Sigmoid colon (tissue), 7 donors: ENCODE measurements around the gene THBS3. TPM values are rescaled to one million over a fixed set of nuclear protein-coding genes. Genes with fewer than 3 reads are reported as not detected.
A peak's percentile ranks its signal among the peaks of the same experiment; 100 is the strongest.
"Not testable (repeated sequence)": the region's sequence is repeated elsewhere in the genome, so short reads cannot be mapped to it uniquely, and the experiment has no call there.

Experiments used
- DNase-seq: peaks from one replicate; pipeline ENCODE4 v3.0.0-alpha.2; 2019
- H3K27ac ChIP-seq, 4 donors: fragments of 200-600 bp; sonication (generic); one replicate each; pipeline ENCODE4 v1.5.1; 2016 to 2019; ENCODE audit warnings: mild to moderate bottlenecking in 1 of 4
- H3K27me3 ChIP-seq, 3 donors: fragments of 200-600 bp; sonication (generic); one replicate each; pipeline ENCODE4 v1.5.1; 2019; ENCODE audit warnings: mild to moderate bottlenecking in 1 of 3
- H3K36me3 ChIP-seq, 4 donors: fragments of 200-600 bp; sonication (generic); one replicate each; pipeline ENCODE4 v1.5.1; 2016 to 2019
- H3K4me1 ChIP-seq, 4 donors: fragments of 200-600 bp; sonication (generic); one replicate each; pipeline ENCODE4 v1.5.1; 2017 to 2019
- H3K4me3 ChIP-seq, 4 donors: fragments of 200-600 bp; sonication (generic); one replicate each; pipeline ENCODE4 v1.5.1; 2017 to 2019; ENCODE audit warnings: mild to moderate bottlenecking in 2 of 4, moderate library complexity in 1 of 4
- H3K9me3 ChIP-seq, 4 donors: fragments of 200-600 bp in 3 of 4; sonication (generic) in 3 of 4; one replicate each; pipeline versions ENCODE4 v1.5.1 to v1.6.1; 2013 to 2019
- EP300 ChIP-seq, 4 donors: sonication (generic); formaldehyde crosslinking; IDR thresholded peaks; one replicate each; pipeline ENCODE4 v1.6.1; 2017; ENCODE audit warnings: antibody characterized with exemption in 4 of 4
- POLR2A ChIP-seq, 2 donors: fragments of 450-650 bp; IDR thresholded peaks; one replicate each; pipeline ENCODE4 v1.6.1; 2016; ENCODE audit warnings: antibody characterized with exemption in 2 of 2, mild to moderate bottlenecking in 2 of 2, moderate library complexity in 2 of 2
- POLR2AphosphoS5 ChIP-seq, 4 donors: sonication (generic); formaldehyde crosslinking; IDR thresholded peaks; one replicate each; pipeline ENCODE4 v1.6.1; 2017; ENCODE audit warnings: antibody characterized with exemption in 4 of 4
- WGBS, 2 donors: extraction: QIAGEN DNeasy Blood & Tissue Kit; methylation state at CpG; one replicate each; pipeline ENCODE4 v1.1.7; 2013; 5-methylcytosine and 5-hydroxymethylcytosine counted together
- intact Hi-C: fragments of 100-400 bp; cut with DNase I; formaldehyde crosslinking; loops from one replicate; pipeline ENCODE4 v1.15.1; 2023
- polyA plus RNA-seq, 3 donors: library from polyadenylated mRNA; stranded (reverse); fragments of 200-250 nt; gene quantifications; one replicate each; pipeline ENCODE4 v1.2.3, GENCODE V29; 2013
- total RNA-seq, 4 donors: library from RNA; depleted of rRNA; stranded (reverse); fragments of >200 nt; gene quantifications; one replicate each; pipeline ENCODE4 v1.1.0, GENCODE V29; 2016
- TF ChIP-seq, protein P1 (sequence below), 4 experiments: fragments of 450-650 bp in 3 of 4; fragments of 200-600 bp in 1 of 4; IDR thresholded peaks; one replicate each; pipeline ENCODE4 v1.5.1; 2016 to 2019; ENCODE audit warnings: antibody characterized with exemption in 4 of 4, mild to moderate bottlenecking in 3 of 4, moderate library complexity in 2 of 4
- donor health status: healthy with polysubstance abuse.
- donor health status: Bipolar disorder and iron deficiency.
- donor health status: healthy.

THBS3 gene
- total and polyA plus RNA-seq, 7 donors: 3.5 to 43.5 (median 13.4) TPM

DNA sequence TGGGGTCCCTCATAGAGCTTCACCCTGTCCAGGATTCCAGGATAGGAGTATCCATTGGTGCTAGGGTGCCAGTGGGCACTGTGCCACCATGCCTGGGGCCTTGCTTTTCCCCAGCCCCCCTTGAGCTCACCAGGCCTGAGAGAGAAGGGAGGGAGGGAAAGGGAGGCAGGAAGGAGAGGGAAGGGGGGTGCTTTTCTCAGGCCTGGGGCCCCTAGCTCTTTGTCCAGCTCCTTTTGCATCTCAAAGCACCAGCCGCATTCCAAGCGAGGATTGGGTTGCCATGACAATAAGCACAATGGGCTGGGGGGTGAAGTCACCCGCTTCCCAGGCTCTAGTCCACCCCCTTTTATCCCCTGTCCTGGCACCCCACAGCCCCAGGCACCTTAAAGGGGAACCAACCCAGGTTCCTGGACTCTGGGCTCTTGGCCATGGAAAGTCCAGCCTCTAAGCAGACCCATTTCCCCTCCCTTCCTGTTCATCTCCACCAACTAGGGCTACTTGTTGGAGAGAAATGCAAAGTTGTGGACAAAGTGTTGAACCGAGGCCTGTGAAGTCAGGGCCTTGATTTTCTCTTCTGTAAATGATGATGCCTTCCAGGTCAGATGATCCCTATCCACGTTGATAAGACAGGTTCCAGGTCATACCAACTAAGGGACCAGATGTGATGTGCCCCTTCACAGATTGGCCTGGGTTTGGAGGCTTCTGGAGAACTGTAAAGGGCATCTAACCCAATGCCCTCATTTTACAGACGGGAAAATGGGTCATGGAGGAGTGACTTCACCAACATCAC, 11.4 kb downstream of the THBS3 start:
- H3K4me1 ChIP-seq: peaks cover 0 to 42% (median 36%) of the 10 kb centered on the region in 4 donors
- TF ChIP-seq POLR2A (IDR thresholded peaks at IDR 0.05) (no peak), POLR2AphosphoS5 (IDR thresholded peaks at IDR 0.05) (no peak), EP300 (IDR thresholded peaks at IDR 0.05) (no peak)
- TF ChIP-seq, protein P1, sequence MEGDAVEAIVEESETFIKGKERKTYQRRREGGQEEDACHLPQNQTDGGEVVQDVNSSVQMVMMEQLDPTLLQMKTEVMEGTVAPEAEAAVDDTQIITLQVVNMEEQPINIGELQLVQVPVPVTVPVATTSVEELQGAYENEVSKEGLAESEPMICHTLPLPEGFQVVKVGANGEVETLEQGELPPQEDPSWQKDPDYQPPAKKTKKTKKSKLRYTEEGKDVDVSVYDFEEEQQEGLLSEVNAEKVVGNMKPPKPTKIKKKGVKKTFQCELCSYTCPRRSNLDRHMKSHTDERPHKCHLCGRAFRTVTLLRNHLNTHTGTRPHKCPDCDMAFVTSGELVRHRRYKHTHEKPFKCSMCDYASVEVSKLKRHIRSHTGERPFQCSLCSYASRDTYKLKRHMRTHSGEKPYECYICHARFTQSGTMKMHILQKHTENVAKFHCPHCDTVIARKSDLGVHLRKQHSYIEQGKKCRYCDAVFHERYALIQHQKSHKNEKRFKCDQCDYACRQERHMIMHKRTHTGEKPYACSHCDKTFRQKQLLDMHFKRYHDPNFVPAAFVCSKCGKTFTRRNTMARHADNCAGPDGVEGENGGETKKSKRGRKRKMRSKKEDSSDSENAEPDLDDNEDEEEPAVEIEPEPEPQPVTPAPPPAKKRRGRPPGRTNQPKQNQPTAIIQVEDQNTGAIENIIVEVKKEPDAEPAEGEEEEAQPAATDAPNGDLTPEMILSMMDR (IDR thresholded peaks at IDR 0.05): no peak
- DNase-seq: no peak
- peaks cover 0 to 40% (median 10%) of the 10 kb centered on the region in 4 donors for H3K36me3 ChIP-seq
- intact Hi-C loops: no loop called here
- H3K27me3 ChIP-seq: no peaks in the 10 kb centered on the region
- H3K4me3 ChIP-seq: no peak overlapping the region
- no peaks in the 10 kb centered on the region for H3K9me3 ChIP-seq
- peak overlapping the region; percentile 90 to 97 (median 92) for H3K27ac ChIP-seq
- WGBS, 2 donors: 87 to 88% methylated on average over 6 of the region's 6 CpGs

DNA sequence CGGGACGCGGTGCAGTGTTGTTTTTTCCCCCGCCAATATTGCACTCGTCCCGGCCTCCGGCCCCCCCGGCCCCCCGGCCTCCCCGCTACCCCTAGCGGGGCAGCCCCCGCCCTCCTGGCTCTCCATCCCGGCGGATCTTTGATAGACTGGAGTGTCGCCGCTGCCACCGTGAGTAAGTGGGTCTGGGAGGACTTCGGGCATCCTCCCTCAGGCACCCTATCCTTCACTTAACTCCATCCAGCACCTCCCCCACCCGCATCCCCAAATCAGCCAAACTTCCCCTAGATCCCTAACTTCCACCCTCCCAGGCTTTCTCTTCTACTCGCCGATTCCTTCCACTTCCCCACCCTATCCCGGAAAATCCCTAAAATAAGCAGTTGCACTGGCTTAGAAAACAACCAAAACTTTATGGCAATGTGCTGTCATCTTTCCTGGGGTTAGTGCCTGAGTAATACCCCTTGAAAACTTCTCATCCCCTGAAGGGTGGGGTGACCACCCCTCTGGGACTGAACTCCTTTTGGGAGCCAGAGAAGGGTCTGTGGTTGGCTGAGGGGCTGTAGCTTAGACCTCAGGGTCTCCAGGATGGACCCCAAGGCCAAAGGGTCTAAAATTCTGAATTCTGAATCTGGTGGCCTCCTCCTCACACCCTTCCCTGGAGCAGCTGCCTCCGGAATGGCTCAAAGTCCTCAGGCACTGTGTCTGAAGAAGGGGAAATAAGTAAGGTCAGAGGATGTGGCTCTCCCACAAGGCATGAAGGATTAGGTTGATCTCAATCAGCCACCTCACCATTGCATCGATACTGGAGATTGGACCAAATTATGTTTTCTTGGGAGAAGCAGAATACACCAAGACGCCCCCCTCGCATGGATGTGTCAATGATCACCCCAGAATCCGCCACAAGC, 12.2 kb downstream of the THBS3 start:
- Histone ChIP-seq H3K36me3 (peaks cover 0 to 32% (median 8%) of the 10 kb centered on the region in 4 donors), H3K9me3 (no peaks in the 10 kb centered on the region), H3K4me3 (peak overlapping the region; percentile 47 to 69 (median 60)), H3K27me3 (no peaks in the 10 kb centered on the region), H3K4me1 (peaks cover 0 to 42% (median 36%) of the 10 kb centered on the region in 4 donors), H3K27ac (peak overlapping the region; percentile 90 to 97 (median 92))
- TF ChIP-seq, protein P1 (IDR thresholded peaks at IDR 0.05): no peak
- TF ChIP-seq POLR2A (IDR thresholded peaks at IDR 0.05): no peak
- TF ChIP-seq EP300 (IDR thresholded peaks at IDR 0.05): no peak
- TF ChIP-seq POLR2AphosphoS5 (IDR thresholded peaks at IDR 0.05): no peak
- intact Hi-C loops: no loop called here
- 20 to 28% methylated on average over 27 of the region's 27 CpGs for WGBS, 2 donors
- no peak for DNase-seq

DNA sequence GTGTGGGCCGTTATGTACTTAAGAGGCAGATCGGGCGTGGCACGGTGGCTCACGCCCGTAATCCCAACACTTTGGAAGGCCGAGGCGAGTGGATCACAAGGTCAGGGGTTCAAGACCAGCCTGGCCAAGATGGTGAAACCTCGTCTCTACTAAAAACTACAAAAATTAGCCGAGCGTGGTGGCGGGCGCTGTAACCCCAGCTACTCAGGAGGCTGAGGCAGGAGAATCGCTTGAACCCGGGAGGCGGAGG, 13.8 kb downstream of the THBS3 start:
- WGBS, 2 donors: 2 to 5% methylated on average over 16 of the region's 16 CpGs
- Histone ChIP-seq H3K27ac (peak overlapping the region; percentile 90 to 97 (median 92)), H3K4me3 (peak overlapping the region; percentile 47 to 69 (median 60)), H3K36me3 (peaks cover 0 to 21% (median 6%) of the 10 kb centered on the region in 4 donors), H3K4me1 (peaks cover 0 to 42% (median 36%) of the 10 kb centered on the region in 4 donors)
- H3K27me3 ChIP-seq, DNase-seq, H3K9me3 ChIP-seq: not testable (repeated sequence)
- intact Hi-C loops: loop anchor here (1.0 kb wide), 2 partner anchors 14 to 18 kb away; partner anchors contain the start of gene MTX1

DNA sequence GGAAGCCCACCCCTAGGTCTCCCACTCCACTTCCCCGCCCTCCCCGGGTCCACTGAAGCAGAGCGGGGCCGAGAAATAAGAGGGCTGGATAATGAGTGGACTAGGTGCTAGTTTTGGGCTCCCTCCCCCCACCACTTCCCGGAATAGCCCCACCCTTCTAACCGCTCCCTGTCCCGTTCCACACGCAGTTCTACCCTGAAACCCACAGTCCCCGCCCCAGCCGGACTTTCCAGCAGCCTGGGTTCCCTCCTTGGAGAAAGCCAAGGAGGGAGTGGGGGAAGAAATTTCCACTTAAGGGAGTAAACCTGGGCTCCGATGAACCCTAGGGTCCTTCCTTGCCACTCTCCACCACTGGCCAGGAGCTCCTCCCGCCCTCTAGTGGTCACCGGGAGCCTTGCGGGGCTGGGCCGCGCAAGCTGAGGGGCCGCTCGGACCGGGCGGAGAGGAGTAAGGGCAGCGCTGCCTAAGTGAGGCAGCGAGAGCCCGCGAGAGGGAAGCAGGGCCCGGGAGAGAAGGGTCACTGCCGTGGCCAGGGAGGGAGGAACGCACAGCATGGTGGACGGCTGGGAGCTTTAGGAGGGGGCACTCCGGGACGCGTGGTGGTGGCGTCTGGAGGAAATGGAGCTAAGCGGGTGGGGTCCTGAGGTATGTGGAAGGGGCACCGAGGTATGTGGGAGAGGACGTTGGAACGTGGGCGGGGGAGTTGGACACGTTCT, 14.3 kb downstream of the THBS3 start:
- no peaks in the 10 kb centered on the region for H3K27me3 ChIP-seq
- H3K4me3 ChIP-seq: peak overlapping the region; percentile 47 to 69 (median 60)
- peak overlapping the region; percentile 90 to 97 (median 92) for H3K27ac ChIP-seq
- peak; percentile 45 to 76 (median 63) for TF ChIP-seq POLR2AphosphoS5 (IDR thresholded peaks at IDR 0.05)
- no peak for TF ChIP-seq EP300 (IDR thresholded peaks at IDR 0.05)
- peak in 1 of 2 donors; percentile 43 for TF ChIP-seq POLR2A (IDR thresholded peaks at IDR 0.05)
- TF ChIP-seq, protein P1 (IDR thresholded peaks at IDR 0.05): peak; percentile 96 to 98 (median 96)
- 1% methylated on average over 38 of the region's 38 CpGs for WGBS, 2 donors
- peaks cover 0 to 42% (median 36%) of the 10 kb centered on the region in 4 donors for H3K4me1 ChIP-seq
- H3K9me3 ChIP-seq: no peaks in the 10 kb centered on the region
- intact Hi-C loops: loop anchor here (1.0 kb wide), 1 partner anchor 17 kb away; no protein-coding TSS in a partner anchor
- DNase-seq: peak; percentile 94
- peaks cover 0 to 18% (median 6%) of the 10 kb centered on the region in 4 donors for H3K36me3 ChIP-seq
